ENCODE measurements around the gene PLK5. TPM values are rescaled to one million over a fixed set of nuclear protein-coding genes. Genes with fewer than 3 reads are reported as not detected.
A peak's percentile ranks its signal among the peaks of the same experiment; 100 is the strongest.

Gene PLK5
- total RNA-seq, 1 donor from 2014 or later, result not detected

DNA sequence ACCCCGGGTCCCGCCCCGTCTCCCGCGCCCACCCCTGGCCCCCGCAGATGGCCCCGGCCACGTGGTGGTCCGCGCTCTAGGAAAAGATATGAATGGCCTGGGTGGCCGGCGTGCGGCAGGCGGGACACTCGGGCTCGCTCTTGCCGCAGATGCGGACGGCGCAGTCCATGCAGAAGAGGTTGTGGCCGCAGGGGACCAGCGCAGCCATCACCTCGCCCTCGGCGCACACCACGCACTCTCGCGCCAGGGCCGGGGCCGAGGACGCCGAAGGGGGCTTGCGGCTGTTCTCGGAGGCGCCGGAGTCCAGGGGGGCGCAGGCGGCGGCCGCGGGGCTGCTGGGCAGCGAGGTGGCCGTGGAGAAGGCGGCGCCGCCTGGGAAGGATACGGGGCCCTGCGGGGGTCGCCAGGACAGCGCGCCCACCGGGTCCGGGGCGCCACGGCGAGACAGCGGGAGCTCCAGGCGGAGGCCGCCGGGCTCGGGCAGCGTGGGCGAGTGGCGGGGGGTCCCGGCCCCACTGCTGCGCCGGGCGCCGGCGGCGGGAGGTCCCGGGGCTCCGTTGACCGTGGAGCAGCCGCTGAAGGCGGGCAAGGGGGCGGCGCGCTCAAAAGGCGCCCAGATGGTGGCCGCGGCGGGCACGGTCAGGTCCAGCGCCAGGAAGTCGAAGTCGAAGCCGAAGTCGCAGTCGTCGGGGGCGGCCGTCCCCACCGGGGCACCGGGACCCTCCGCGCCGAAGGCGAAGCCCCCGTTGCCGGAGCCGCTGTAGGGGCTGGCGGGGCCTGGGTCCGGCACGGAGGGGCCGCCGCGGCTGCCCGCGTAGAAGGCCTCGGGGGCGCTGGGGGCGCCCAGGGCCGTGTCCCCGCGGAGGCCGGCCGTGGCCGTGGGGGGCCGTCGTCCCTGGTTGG, 31.9 kb downstream of the PLK5 start:
- DNase-seq (ENCODE audit: low read depth), result no peak

DNA sequence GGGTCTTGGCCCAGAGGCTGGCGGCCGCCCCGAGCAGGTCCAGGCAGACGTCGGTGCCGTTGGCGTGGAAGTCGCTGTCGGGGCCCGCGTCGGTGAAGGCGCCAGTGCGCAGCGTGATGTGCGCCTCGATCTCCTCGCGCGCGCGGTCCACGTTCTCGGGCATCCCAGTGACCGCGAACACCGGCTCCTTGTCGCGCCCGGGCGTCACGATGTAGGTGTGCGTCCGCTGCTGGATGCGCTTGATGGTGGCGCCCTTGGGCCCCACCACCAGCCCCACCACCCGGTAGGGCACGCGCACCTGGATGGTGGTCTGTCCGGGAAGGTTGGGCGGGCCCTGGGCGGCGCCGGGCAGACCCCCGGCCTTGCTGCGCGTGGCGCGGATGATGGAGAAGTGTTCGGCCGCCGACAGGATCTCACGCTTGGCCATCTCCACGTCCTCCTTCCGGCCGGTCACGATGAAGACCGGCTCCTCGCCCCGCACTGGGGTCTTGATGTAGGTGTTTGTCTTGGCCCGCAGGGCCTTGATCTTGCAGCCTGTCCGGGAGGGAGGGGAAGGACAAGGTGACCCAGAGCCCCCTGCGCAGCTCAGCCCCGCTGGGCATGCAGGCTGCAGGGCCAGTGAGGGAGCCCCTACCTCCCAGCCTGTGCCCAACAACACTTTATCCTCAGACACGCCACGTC, 32.7 kb downstream of the PLK5 start:
- no peak for DNase-seq (ENCODE audit: low read depth)

DNA sequence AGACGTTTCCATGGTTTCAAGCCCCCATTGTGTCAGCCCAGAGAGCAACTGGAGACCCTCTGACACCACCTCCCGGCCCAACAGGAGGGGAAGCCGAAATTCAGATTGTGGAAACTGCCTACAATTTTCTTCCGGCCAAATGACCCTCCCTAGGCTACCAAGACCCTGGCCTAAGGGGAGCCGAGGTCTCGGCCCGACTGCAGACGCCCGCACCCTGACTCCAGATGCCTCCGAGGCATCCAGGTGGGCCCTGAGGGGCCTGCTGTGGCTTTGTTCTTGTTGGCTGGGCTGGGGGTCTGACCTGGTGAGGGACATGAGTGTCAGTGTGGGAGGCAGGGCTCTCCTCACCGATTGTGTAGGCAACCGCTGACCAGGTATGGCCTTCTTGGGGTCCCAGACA, 34.7 kb downstream of the PLK5 start:
- no peak for DNase-seq (ENCODE audit: low read depth)

DNA sequence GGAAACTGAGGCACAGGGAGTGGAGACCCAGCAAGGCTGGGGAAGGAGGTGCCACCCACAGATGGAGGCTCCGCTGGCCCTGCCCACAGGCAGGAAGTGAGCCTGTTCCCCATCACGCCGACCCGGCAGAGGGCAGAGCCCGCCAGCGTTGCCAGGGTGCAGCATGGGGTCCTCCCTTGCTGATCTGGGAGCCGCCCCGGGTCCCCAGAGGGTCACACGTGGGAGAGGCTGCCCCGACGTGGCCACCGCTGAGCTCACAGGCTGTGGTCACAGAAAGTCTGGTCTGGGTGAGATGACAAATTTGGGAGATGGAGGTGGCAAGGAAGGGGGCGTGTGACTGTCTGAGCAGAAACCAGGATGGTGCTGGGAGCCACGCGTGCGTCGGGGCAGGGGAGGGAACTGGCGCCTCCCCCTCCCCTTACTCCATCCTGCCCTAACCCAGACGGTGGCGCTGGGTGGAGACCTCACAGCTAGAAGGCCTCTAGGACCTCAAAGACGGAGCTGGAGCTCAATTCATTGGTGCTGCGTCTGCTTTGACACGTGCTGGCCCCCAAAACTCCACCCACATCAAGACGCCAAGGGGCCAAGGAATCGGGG, 36.5 kb downstream of the PLK5 start:
- no peak for DNase-seq (ENCODE audit: low read depth)

DNA sequence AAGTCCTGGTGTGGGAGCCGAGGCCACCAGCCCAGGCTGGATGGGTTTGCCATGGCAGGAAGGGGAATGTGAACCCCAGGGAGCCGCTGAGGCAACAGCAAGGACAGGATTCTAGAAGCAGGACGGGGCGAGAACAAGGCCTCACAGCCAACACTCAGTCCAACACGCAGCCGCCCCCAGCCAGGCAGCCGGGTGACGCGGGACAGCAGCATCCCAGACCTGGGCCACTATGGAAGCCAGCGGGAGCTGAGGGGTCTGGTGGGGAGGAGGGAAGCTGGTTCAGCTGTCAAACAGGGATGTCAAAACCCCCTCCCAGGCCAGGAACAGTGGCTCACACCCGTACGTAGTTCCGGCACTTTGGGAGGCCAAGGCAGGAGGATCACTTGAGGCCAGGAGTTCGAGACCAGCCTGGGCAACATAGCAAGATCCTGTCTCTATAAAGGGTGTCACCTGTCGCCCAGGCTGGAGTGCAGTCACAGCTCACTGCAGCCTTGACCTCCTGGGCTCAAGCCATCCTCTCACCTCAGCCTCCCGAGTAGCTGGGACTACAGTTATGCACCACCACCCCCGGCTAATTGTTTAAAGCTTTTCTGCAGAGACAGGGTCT, 37.5 kb downstream of the PLK5 start:
- no peak for DNase-seq (ENCODE audit: low read depth)

DNA sequence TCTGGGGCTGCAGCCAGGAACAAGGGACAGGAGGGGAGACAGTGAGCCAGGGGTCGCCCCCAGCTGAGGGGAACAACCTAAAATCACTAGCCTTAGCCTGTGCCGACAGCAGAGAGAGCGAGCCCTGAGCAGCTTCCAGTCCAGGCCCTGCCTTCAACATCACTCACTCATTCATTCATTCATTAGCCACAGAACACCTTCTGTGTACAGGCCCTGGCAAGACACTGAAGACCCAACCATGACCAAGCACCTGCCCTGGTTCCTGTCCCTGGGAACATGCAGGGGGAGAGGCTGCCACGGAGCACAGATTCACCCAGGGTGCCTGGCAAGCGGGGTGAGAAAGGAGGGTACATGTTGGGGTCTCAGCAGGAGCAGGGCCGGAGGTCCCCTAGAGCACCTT, 39.4 kb downstream of the PLK5 start:
- no peak for DNase-seq (ENCODE audit: low read depth)

DNA sequence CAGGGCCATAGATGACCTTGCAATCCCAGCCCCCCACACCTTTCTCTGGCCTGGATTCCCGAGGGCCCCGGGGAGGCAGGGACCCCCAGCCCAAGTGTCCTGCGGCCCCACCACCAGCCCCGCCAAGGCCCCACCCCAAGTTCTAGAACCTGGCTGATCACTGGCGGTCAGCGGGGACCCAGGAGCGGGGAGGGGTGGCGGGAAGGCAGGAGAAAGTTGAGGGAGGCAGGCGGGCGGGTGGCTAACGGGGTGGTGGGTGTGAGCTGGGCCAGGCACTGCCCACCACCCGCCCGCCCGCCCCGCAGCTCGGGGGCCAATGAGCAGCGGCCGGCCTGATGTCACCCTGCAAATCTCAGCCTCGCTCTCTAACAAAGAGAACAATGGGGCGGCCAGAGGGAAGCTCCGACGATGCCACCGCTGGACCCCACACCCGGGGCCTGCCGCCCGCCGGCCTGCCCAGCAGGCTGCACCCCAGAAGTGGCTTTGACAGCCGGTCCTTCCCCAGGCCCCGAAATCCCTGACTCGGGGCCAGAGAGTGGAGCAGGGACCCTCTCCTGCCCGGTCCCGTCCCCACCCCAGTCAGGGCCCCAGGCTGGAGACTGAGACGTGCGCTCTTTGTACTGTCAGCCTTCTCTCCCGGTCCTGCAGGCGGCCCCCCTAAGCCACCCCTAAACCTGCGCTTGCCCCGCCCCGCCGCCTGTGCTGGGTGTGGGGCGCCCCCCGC, 42.7 kb downstream of the PLK5 start:
- peak; percentile 52 for DNase-seq (ENCODE audit: low read depth)

DNA sequence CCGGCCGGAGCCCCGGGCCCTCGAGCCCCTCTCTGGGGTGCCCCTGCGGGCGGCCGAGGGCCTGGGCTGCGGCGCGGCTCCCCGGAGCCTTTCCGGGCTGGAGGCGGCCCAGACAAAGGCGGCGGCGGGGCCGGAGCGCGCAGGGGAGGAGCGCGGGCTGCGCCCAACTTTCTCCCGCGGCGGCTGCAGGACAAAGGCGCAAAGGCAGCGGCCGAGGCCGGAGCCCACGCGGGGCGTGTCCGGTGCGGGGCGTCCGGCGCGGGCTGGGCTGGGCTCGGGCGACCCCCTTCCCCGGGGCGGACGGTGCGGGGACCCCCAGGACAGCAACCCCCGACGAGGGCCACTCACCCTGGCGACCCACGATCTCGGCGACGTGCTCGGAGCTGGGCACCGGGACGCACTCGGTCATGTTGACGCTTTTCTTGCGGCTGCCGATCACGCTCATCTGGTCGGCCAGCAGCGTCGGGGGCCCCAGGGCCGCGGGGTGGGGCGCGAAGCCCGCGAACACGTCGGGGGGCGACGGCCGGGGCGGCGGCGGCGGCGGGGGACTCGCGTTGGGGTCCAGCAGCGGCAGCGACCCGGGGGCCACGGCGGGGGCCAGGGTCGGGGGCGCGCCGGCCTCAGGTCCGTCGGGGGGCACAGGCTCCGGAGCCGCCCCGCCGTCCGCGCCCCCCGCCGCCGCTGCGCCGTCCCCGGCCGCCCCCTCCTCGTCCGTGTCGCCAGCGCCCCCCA, 43.4 kb downstream of the PLK5 start:
- no peak for DNase-seq (ENCODE audit: low read depth)

DNA sequence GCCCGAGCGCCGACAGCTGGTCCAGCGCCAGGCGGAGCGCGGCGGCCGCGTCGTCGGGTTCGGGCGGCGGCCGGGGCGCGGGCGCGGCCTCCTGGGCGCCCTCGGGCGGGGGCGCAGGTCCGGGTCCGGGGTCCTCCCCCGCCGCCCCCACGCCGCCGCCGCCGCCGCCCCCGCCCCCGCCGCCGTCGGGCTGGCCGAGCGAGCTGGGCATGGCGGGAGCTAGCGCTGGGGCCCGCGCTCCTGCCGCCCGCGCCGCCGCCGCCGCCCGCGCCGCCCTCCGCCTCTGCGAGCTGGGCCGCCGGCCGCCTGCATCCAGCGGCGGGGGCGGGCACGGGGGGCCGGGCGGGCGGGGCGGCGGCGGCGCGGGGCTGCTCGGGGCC, 44.0 kb downstream of the PLK5 start:
- DNase-seq (ENCODE audit: low read depth), result no peak

DNA sequence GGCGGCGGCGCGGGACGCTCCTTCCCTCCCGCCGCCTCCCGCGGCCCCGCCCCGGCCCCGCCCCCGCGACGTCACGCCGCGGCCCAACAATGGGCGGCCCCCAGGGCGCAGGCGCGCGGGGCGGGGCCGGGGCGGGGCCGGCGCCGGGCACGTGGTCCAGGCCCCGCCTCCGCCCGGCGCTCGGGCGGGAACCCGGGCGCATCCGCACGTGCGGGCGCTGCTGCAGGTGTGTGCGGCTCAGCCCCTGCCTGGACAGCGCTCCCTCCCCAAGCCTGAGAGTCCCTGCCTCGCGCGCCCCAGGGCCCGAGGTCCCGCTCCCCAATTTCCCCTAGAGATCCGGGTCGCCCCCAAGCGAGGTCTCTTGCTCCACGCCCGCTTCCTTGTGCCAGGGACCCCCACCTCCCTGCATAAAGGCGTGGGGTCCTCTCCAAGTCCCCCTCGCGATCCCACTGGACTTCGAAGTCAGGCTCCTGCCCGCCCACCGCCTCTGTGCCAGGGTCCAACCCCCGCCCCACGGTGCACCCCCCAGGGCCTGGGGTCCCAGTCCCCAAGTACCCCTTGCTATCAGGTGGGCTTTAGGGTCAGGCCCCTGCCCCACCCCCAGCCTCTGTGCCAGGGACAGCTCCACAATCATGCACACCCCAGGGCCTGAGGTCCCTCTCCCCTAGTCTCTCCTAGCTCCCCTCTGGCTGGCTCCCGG, 44.6 kb downstream of the PLK5 start, which contains the start of gene MEX3D:
Gene MEX3D (minus strand): TSS at position 6 of the 700 bp plus-strand sequence. CDS start 267 bp downstream, outside the sequence.
- no peak for DNase-seq (ENCODE audit: low read depth)

DNA sequence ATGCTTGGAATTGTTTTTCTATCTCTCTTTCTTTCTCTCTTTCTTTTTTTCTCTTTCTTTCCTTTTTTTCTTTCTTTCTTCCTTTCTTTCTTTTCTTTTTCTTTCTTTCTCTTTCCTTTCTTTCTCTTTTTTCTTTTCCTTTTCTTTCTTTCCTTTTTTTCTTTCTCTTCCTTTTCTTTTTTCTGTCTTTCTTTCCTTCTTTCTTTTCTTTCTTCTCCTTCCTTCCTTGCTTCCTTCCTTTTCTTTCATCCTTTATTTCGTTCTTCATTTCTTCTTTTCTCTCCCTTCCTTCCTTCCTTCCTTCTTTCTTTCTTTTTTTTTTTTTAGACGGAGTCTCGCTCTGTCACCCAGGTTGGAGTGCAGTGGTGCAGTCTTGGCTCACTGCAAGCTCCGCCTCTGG, 46.1 kb downstream of the PLK5 start:
- DNase-seq (ENCODE audit: low read depth), result no peak

DNA sequence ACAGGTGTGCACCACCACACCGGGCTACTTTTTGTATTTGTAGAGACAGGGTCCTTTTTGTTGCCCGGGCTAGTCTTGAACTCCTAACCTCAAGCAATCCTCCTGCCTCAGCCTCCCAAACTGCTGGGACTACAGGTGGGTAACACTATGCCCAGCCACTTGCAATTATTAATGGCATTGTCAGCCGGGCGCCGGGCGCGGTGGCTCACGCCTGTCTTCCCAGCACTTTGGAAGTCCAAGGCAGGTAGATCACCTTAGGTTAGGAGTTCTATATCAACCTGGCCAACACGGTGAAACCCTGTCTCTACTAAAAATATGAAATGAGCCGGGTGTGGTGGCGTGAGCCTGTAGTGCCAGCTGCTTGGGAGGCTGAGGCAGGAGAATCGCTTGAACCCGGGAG, 47.0 kb downstream of the PLK5 start:
- no peak for DNase-seq (ENCODE audit: low read depth)

DNA sequence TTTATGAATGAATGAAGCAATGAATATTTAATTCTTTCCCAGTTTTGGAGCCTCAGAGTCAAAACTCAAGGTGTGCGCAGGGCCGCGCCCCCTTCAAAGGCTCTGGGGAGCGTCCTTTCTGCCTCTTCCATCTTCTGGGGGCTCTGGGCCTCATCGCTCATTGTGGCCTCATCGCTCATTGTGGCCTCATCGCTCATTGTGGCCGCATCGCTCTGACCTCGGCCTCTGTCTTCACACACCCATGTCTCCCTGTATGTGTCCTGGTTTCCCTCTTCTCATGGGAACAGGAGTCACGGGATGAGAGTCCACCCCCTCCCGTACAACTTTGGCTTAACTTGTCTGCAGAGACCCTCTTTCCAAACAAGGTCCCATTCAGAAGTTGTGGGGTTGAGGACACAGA, 47.5 kb downstream of the PLK5 start:
- DNase-seq (ENCODE audit: low read depth), result no peak

DNA sequence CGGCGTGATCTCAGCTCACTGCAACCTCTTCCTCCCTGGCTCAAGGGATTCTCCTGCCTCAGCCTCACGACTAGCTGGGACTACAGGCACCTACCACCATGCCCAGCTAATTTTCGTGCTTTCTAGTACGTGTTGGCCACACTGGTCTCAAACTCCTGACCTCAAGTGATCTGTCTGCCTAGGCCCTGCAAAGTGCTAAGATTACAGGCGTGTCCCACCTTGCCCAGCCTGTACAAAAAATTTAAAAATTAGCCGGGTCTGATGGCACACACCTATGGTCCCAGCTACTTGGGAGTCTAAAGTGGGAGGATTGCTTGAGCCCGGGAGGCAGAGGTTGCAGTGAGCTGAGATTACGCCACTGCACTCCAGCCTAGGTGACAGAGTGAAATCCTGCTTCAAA, 48.9 kb downstream of the PLK5 start:
- no peak for DNase-seq (ENCODE audit: low read depth)

DNA sequence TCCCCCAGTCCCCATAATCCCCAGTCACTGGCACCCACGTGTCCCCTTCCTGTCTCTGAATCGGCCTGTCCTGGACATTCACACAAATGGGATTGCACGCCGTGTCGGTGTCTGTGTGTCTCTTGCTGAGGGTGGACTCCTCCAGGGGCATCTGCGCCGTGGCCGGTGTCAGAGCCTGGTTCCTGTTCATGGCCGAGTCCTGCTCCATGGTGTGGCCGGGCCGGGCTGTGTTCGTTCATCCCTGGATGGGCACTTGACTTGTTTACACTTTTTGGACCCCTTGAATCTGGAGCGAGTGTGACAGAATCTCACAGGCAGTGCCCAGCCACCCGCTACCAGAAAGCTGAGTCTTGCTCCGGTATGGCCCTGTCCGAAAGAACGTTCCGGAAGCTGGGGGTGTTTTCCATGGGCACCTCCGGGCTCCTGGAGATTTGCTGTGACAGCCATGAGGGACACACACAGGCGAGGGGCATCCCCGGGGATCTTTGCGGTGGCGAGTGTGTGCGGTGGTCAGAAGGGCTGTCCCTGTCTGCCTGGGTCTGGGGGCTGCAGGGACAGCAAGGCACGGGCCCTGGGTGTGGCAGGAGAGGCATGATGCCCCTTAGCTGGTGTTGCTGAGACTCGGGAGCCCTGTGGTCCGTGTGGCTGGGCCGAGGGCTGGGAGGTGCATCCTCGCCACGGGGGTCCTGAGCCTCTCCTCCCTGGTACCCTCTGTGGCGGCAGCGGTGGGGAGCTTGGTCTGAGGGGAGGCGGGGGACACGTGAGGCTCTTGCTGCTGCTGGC, 50.7 kb downstream of the PLK5 start:
- no peak for DNase-seq (ENCODE audit: low read depth)

DNA sequence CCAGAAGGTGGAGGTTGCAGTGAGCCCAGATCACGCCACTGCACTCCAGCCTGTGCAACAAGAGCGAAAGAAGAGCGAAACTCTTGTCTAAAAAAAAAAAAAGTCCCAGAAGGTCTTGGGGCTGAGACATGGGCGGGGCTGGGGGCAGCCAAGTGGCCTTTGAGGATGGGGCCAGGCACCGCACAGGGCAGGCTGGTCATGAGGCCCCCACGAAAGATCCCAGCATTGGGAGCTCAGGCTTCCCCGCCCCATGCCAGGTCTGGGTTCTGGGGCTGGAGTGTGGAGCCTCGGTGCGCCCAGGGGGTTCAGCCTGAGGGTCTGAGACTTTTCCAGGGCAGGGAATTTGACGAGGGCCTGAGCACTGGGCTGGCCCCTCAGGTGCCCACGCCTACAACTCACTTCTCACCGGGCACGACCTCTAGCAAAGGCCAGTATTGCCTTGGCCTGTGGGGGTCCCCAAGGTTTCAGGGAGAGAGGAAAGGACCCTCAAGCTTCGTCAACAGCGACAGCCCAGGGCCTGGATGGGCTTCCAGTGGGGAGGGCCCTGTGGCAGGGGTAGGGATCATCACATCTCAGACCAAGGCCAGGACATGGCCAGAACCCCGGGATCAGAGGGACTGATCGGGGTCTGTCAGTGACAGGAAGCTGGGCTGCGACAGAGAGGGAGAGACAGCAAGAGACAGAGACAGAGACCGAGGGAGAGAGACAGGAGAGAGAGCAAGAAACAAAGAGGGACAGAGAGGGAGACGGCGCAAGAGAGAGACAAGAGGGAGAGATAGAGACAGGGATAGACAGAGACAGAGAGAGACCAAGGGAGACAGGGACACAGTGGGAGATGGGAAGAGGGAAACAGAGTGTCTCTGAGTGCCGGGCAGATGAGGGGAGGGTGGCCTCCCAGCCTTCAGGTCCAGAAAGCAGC, 51.7 kb downstream of the PLK5 start:
- DNase-seq (ENCODE audit: low read depth), result no peak

DNA sequence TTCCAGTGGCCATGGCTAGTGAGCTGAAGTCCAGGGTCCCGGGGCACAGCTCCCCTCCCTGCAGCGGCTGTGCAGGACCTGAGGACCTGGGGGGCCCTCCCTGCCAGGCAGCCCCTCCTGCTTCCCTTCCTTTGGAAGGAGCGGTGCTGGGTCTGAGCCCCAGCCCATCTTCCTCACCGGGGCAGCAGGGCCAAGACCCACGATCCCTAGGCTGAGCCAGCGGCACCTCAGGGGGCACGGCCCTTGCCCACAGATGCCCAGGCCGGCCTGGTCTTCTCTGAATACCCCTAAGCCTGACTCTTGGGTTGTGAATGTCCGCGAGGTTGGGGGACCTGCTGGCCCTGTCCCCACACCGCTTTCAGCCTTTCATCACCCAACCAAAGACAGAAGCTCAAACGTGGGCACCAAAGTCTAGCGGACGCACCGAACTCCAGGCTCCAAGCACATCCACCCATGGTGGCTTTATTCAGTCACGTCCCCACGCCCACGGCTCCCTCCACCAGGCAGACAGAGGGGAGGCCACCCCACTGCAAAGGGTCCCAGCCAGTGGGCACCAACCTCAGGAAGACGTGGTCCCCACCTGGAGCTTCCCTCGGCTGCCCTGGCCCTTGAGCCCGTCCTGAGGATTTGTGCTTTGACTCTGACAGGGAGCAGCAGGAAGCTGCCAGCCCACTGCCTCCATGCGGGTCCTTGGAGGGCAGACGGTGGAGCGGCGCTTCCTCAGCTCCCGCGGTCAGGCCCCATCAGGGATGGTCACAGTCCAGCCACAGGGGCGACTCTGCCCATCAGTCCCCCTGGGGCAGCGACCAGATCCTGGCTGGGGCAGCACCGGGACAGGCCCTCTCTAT, 52.6 kb downstream of the PLK5 start:
- DNase-seq (ENCODE audit: low read depth), result no peak
